SK-N-MC (cell line): Measurements from ENCODE around the gene CNNM3.
"Not testable (repeated sequence)": the region's sequence is repeated elsewhere in the genome, so short reads cannot be mapped to it uniquely, and the experiment has no call there.

Experiments used
- DNase-seq: peaks from one replicate; pipeline ENCODE4 v3.0.0-alpha.2; 2011; ENCODE audit warnings: low read depth, low spot score
- H3K27ac ChIP-seq: fragments of 200-600 bp; sonication (generic); 2 replicates; pipeline ENCODE4 v1.5.1; 2016; ENCODE audit warnings: mixed run types
- H3K36me3 ChIP-seq: fragments of 200-600 bp; sonication (generic); 2 replicates; pipeline ENCODE4 v1.6.1; 2017; ENCODE audit warnings: antibody characterized with exemption, low read length, mixed read lengths; ENCODE audit not compliant: insufficient read depth
- H3K4me3 ChIP-seq: fragments of 200-600 bp; sonication (generic); 2 replicates; pipeline ENCODE4 v1.5.1; 2016
- H3K9ac ChIP-seq: fragments of 200-600 bp; sonication (generic); 2 replicates; pipeline ENCODE4 v1.8.0; 2017; ENCODE audit warnings: mixed run types, mixed read lengths; ENCODE audit not compliant: insufficient read length
- H3K9me3 ChIP-seq: fragments of 200-600 bp; sonication (generic); 2 replicates; pipeline ENCODE4 v1.6.1; 2017; ENCODE audit warnings: low read depth, mild to moderate bottlenecking, antibody characterized with exemption, low read length, moderate library complexity, mixed read lengths
- EZH2 ChIP-seq: fragments of 200-600 bp; sonication (generic); IDR thresholded peaks from one replicate; pipeline ENCODE4 v1.6.1; 2017; ENCODE audit warnings: antibody characterized with exemption
- FOXP2 ChIP-seq: optimal IDR thresholded peaks from 2 replicates; pipeline ENCODE3; 2011; ENCODE audit warnings: mild to moderate bottlenecking, moderate library complexity; ENCODE audit not compliant: insufficient read depth; ENCODE audit errors: extremely low read length, control extremely low read depth
- POLR2AphosphoS5 ChIP-seq: IDR thresholded peaks from 2 replicates; pipeline ENCODE4 v1.6.1; 2012; ENCODE audit warnings: mild to moderate bottlenecking, low read depth, low read length, borderline replicate concordance

Gene CNNM3

GRCh38 chr2:96804986-96805385 lies 11.1 kb upstream of the CNNM3 start:
- Histone ChIP-seq H3K9me3 (no peaks in the 10 kb centered on the region), H3K9ac (no peak overlapping the region), H3K27ac (no peak overlapping the region), H3K36me3 (no peaks in the 10 kb centered on the region; the same call in 1 of the 2 replicates), H3K4me3 (no peak overlapping the region)
- TF ChIP-seq FOXP2 (no peak), EZH2 (no peak), POLR2AphosphoS5 (no peak)
- no peak for DNase-seq

- H3K9ac ChIP-seq, DNase-seq, H3K9me3 ChIP-seq, H3K4me3 ChIP-seq, H3K36me3 ChIP-seq, H3K27ac ChIP-seq: not testable (repeated sequence)
Measured at GRCh38 chr2:96805946-96806345, 10.1 kb upstream of the CNNM3 start.

DNA sequence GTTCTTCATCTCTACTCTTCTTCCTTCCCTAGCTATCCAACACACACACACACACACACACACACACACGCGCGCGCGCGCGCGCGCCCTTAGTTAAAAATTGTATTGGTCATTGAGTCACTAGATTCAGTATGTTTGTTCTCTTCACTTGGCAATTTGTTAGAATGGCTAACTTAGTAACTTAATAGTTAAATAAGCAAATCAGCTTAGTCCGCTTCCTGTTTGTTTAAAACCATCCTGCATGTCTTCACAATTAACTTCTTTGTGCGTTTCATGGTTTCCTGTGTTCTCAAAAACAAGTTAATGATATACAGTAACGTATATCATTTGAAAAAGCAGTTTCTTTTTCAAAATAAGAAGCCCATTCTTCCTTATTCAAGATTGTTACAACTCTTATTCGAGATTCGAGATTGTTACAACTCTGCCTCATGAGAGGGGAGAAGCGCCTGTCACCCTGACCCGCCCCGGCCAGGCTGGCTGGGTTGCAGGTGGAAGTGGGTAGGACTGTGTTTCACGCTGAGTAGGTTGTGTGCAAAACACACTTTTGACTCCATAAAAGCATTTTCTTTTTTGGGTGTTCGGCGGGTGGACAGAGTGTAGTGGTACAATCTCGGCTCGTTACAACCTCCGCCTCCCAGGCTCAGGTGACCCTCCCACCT lies 9.5 kb upstream of the CNNM3 start:
- H3K36me3 ChIP-seq: no peaks in the 10 kb centered on the region; the same call in 1 of the 2 replicates
- no peak overlapping the region for H3K4me3 ChIP-seq
- no peak overlapping the region for H3K9ac ChIP-seq
- no peak for DNase-seq
- TF ChIP-seq FOXP2: no peak
- no peaks in the 10 kb centered on the region for H3K9me3 ChIP-seq
- H3K27ac ChIP-seq: no peak overlapping the region

DNA sequence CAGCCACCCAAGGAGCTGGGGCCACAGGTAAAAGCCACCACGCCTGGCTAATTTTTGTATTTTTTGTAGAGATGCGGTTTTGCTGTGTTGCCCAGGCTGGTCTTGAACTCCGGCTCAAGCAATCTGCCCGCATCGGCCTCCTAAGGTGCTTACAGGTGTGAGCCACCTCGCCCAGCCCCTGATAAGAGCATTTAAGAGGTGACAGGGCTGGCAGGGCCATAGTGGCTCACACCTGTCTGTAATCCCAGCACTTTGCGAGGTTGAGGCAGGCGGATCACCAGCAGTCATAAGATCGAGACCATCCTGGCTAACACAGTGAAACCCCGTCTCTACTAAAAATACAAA lies 9.0 kb upstream of the CNNM3 start:
- Histone ChIP-seq H3K9ac (no peak overlapping the region), H3K27ac (no peak overlapping the region), H3K9me3 (no peaks in the 10 kb centered on the region), H3K4me3 (no peak overlapping the region), H3K36me3 (no peaks in the 10 kb centered on the region)
- DNase-seq: no peak
- TF ChIP-seq POLR2AphosphoS5 (no peak), EZH2 (no peak), FOXP2 (no peak)

- no peak overlapping the region for H3K4me3 ChIP-seq
- no peak overlapping the region for H3K9ac ChIP-seq
- no peaks in the 10 kb centered on the region for H3K9me3 ChIP-seq
- no peak overlapping the region for H3K27ac ChIP-seq
- TF ChIP-seq EZH2 (no peak), POLR2AphosphoS5 (no peak), FOXP2 (no peak)
- no peak for DNase-seq
- no peaks in the 10 kb centered on the region for H3K36me3 ChIP-seq
Measured at GRCh38 chr2:96808176-96808837, 7.8 kb upstream of the CNNM3 start.

DNA sequence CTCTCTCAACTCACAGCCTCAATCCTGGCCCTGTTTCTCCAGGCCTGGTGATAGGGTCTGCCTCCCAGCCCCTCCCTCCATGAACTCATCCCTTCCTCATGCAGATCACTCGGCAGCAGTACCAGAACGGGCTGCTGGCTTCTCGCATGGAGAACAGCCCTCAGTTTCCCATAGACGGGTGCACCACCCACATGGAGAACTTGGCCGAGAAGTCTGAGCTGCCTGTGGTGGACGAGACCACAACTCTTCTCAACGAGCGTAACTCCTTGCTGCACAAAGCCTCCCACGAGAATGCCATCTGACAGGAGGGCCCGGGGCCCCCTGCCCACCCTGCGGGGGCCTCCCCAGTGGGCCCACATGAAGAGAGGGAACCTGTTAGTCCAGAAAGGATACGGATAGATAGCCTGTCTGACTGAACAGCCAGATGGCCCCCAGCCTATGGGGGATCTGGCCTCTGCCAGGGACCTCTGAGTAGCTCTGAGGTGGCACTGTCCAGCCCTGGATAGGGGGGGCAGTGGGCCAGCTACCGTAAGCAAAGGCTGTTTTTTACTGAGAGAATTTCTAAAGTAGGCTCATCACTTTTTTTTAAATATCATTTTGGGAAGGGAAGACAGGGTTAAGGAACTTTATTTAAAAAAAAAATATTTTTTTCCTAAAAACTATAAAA lies 6.7 kb upstream of the CNNM3 start:
- Histone ChIP-seq H3K9me3 (no peaks in the 10 kb centered on the region), H3K9ac (no peak overlapping the region)
- no peak for TF ChIP-seq FOXP2
- TF ChIP-seq POLR2AphosphoS5: no peak
- no peak for TF ChIP-seq EZH2

GRCh38 chr2:96809951-96810782 lies 5.9 kb upstream of the CNNM3 start:
- Histone ChIP-seq H3K36me3 (no peaks in the 10 kb centered on the region), H3K9ac (no peak overlapping the region), H3K4me3 (no peak overlapping the region), H3K9me3 (no peaks in the 10 kb centered on the region), H3K27ac (no peak overlapping the region)
- TF ChIP-seq FOXP2: no peak
- TF ChIP-seq POLR2AphosphoS5: no peak
- TF ChIP-seq EZH2: no peak
- no peak for DNase-seq

More for the DNA sequence above, 6.7 kb upstream of the CNNM3 start:
- Histone ChIP-seq H3K4me3 (no peak overlapping the region), H3K27ac (no peak overlapping the region), H3K36me3 (no peaks in the 10 kb centered on the region)
- no peak for DNase-seq

DNA sequence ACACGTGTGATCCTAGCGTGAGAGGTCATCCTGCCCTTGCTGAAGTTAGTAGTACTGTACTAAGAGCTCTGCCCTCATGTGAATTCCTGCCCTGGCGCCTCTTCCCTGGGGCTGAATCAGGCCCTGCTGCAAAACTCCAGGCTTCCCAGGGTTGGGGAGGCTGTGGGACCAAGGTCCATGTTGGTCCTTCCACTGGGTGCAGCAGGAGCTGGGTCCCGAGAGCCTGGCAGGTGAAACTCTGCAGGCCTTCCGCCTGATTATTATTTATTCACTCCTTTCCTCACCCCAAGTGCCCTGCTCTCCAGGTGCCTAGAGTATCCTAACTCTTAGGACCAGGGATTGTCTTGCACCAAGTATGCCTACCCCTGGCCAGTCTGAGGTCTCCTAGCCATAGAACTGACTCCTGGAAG lies 5.3 kb upstream of the CNNM3 start:
- DNase-seq: no peak
- Histone ChIP-seq H3K36me3 (no peaks in the 10 kb centered on the region), H3K4me3 (no peak overlapping the region), H3K9me3 (no peaks in the 10 kb centered on the region), H3K9ac (no peak overlapping the region), H3K27ac (no peak overlapping the region)
- TF ChIP-seq EZH2 (no peak), POLR2AphosphoS5 (no peak), FOXP2 (no peak)

GRCh38 chr2:96811917-96812316 lies 4.2 kb upstream of the CNNM3 start:
- H3K9ac ChIP-seq: no peak overlapping the region
- no peak for DNase-seq
- H3K36me3 ChIP-seq: no peaks in the 10 kb centered on the region
- no peak for TF ChIP-seq POLR2AphosphoS5
- no peak for TF ChIP-seq FOXP2
- TF ChIP-seq EZH2: no peak
- H3K27ac ChIP-seq: no peak overlapping the region
- H3K4me3 ChIP-seq: no peak overlapping the region
- H3K9me3 ChIP-seq: no peaks in the 10 kb centered on the region
